Peyer's patch (tissue), 4 donors: ENCODE measurements around the gene PGBD5.

Experiments used
- POLR2A ChIP-seq, 2 donors: fragments of 450-650 bp; IDR thresholded peaks; one replicate each; pipeline ENCODE4 v1.5.1; 2017; ENCODE audit warnings: antibody characterized with exemption in 2 of 2, mild to moderate bottlenecking in 2 of 2, moderate library complexity in 2 of 2
- TF ChIP-seq, protein P1 (sequence below), 6 experiments: fragments of 450-650 bp in 4 of 6; fragments of 200-600 bp in 2 of 6; sonication (generic) in 1 of 6; IDR thresholded peaks; one replicate each; pipeline ENCODE4 v1.5.1; 2017 to 2019; ENCODE audit warnings: antibody characterized with exemption in 6 of 6, mild to moderate bottlenecking in 3 of 6, moderate library complexity in 1 of 6

DNA sequence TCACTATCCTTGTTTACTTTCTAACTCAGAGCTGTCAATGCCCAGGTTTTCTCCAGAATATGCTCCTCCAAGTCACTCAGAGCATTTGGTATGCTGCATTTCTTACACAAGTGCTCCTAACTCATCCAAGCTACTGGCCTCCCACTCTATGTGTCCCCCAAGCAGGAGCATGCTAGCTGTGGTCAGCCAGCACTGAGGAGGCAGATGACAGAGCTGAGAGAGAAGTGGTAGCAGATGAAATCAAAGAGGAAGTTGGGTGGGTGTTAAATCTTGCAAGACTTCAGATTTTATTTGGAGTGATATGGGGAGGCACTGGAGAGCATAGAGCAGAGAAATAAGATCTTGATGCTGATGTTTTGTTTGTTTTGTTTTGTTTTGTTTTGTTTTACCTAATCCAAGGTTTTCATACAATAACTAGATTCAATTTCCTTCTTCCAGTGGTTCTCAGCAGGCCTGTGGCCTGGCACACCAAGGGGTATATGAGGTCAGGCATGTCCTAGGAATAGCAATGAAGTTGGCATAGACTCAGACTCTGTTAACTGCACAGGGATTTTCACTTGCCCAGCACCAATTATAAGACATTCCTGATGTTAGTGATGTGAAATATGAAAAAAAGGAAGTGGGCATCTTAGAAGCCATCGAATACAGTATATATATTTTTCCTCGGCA lies 3.1 kb upstream of the PGBD5 start:
- TF ChIP-seq, protein P1, sequence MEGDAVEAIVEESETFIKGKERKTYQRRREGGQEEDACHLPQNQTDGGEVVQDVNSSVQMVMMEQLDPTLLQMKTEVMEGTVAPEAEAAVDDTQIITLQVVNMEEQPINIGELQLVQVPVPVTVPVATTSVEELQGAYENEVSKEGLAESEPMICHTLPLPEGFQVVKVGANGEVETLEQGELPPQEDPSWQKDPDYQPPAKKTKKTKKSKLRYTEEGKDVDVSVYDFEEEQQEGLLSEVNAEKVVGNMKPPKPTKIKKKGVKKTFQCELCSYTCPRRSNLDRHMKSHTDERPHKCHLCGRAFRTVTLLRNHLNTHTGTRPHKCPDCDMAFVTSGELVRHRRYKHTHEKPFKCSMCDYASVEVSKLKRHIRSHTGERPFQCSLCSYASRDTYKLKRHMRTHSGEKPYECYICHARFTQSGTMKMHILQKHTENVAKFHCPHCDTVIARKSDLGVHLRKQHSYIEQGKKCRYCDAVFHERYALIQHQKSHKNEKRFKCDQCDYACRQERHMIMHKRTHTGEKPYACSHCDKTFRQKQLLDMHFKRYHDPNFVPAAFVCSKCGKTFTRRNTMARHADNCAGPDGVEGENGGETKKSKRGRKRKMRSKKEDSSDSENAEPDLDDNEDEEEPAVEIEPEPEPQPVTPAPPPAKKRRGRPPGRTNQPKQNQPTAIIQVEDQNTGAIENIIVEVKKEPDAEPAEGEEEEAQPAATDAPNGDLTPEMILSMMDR (IDR thresholded peaks at IDR 0.05) = no peak
- no peak for TF ChIP-seq POLR2A (IDR thresholded peaks at IDR 0.05)
